Peyer's patch (tissue), 4 donors: Measurements from ENCODE around the gene PTPN14.

ENCODE experiments used
- CTCF ChIP-seq, 6 experiments: fragments of 450-650 bp in 4 of 6; fragments of 200-600 bp in 2 of 6; sonication (generic) in 1 of 6; IDR thresholded peaks; one replicate each; pipeline ENCODE4 v1.5.1; 2017 to 2019; ENCODE audit warnings: antibody characterized with exemption in 6 of 6, mild to moderate bottlenecking in 3 of 6, moderate library complexity in 1 of 6
- POLR2A ChIP-seq, 2 donors: fragments of 450-650 bp; IDR thresholded peaks; one replicate each; pipeline ENCODE4 v1.5.1; 2017; ENCODE audit warnings: antibody characterized with exemption in 2 of 2, mild to moderate bottlenecking in 2 of 2, moderate library complexity in 2 of 2

DNA sequence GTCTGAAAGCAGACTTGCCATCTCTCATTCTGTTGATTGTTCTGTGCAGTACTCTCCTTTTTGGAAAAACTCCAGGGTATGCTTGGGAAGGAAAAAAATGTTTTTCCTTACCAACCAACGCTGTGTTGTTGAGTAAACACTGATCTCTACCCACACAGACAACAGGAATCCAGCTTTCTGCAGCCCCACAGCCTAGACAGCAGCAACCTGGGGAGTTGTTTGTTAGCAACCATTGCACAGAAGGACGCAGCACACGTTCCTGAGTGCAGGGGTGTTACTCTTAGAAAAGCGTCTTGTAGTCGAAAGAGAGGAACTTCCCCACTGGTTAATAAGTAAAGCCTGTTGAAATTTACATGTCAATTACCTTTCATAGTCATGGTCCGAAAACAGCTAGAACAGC, 213.9 kb downstream of the PTPN14 start:
- TF ChIP-seq CTCF (IDR thresholded peaks at IDR 0.05) (no peak), POLR2A (IDR thresholded peaks at IDR 0.05) (no peak)
